ENCODE results near the gene ARNT2. TPM values are rescaled to one million over a fixed set of nuclear protein-coding genes. Genes with fewer than 3 reads are reported as not detected.

Gene ARNT2
- total and polyA plus RNA-seq, 10 of the 15 experiments (the other 5 are each of a cell fraction or from before 2014, with no cell fraction given), result 0.07 to 0.49 (median 0.09) TPM; not detected in 6

GRCh38 chr15:80525853-80526252 is 121.7 kb downstream of the ARNT2 start:
- FAIRE-seq, result no peak
- Histone ChIP-seq H3K27ac (ENCODE audit: control insufficient read depth, insufficient read depth) (no peak overlapping the region), H2AFZ (ENCODE audit: control insufficient read depth, low read depth, low read length) (no peak overlapping the region), H4K20me1 (ENCODE audit: control insufficient read depth, insufficient read depth) (no peaks in the 10 kb centered on the region), H3K9ac (ENCODE audit: control insufficient read depth, insufficient read depth, low read length) (no peak overlapping the region), H3K4me3 (no peak overlapping the region), H3K36me3 (ENCODE audit: control insufficient read depth in 2 of 2, insufficient read depth in 2 of 2, low read length in 1 of 2) (no peaks in the 10 kb centered on the region), H3K79me2 (ENCODE audit: control insufficient read depth, insufficient read depth, low read length) (no peaks in the 10 kb centered on the region), H3K4me1 (ENCODE audit: control insufficient read depth, insufficient read depth, low read length) (no peaks in the 10 kb centered on the region), H3K4me2 (ENCODE audit: control insufficient read depth, insufficient read depth) (no peak overlapping the region), H3K27me3 (replicated peaks in 1 of 2; ENCODE audit: control insufficient read depth in 2 of 2, insufficient read depth in 2 of 2, low read length in 1 of 2) (peaks cover 0 to 4% of the 10 kb centered on the region in 2 experiments; a peak in 3 of 4 replicates), H3K9me3 (replicated peaks; ENCODE audit: control insufficient read depth, insufficient read depth, low read length) (no peaks in the 10 kb centered on the region)
- ChIA-PET POLR2A (no interaction called here), SMC1A (ENCODE audit: uncharacterized antibody, unreplicated experiment) (no interaction called here), RAD21 (ENCODE audit: unreplicated experiment) (no interaction called here), CTCF (no interaction called here)
- ATAC-seq, result no peak
- intact Hi-C loops (cut with micrococcal nuclease; ENCODE audit: unreplicated experiment), result no loop called here
- no peak for DNase-seq (ENCODE audit: low read depth, low spot score)
- BruUV-seq (replicated peaks), result no TSS peak
- TF ChIP-seq PML (IDR thresholded peaks at IDR 0.05; ENCODE audit: low read length) (no peak), EP300 (IDR thresholded peaks at IDR 0.05; ENCODE audit: borderline replicate concordance in 1 of 2, control insufficient read depth in 1 of 2, low read depth in 2 of 2, low read length in 2 of 2) (no peak), CREB1 (IDR thresholded peaks at IDR 0.05; ENCODE audit: low read depth) (no peak)
- 0% methylated on average over 2 of the region's 2 CpGs for WGBS (ENCODE audit: insufficient coverage, insufficient replicate concordance, low lambda C conversion rate, missing lambda C conversion rate)
- in situ Hi-C loops (cut with MboI), result no loop called here

- WGBS (ENCODE audit: insufficient coverage, insufficient replicate concordance, low lambda C conversion rate, missing lambda C conversion rate), result 0% methylated on average over 3 of the region's 3 CpGs
- Histone ChIP-seq H3K27ac (ENCODE audit: control insufficient read depth, insufficient read depth) (no peak overlapping the region), H3K9me3 (replicated peaks; ENCODE audit: control insufficient read depth, insufficient read depth, low read length) (no peaks in the 10 kb centered on the region), H3K36me3 (ENCODE audit: control insufficient read depth in 2 of 2, insufficient read depth in 2 of 2, low read length in 1 of 2) (no peaks in the 10 kb centered on the region), H4K20me1 (ENCODE audit: control insufficient read depth, insufficient read depth) (no peaks in the 10 kb centered on the region), H2AFZ (ENCODE audit: control insufficient read depth, low read depth, low read length) (no peak overlapping the region), H3K4me2 (ENCODE audit: control insufficient read depth, insufficient read depth) (no peak overlapping the region), H3K4me1 (ENCODE audit: control insufficient read depth, insufficient read depth, low read length) (no peaks in the 10 kb centered on the region), H3K27me3 (replicated peaks in 1 of 2; ENCODE audit: control insufficient read depth in 2 of 2, insufficient read depth in 2 of 2, low read length in 1 of 2) (peaks cover 0 to 4% of the 10 kb centered on the region in 2 experiments; a peak in 3 of 4 replicates), H3K4me3 (no peak overlapping the region), H3K9ac (ENCODE audit: control insufficient read depth, insufficient read depth, low read length) (no peak overlapping the region), H3K79me2 (ENCODE audit: control insufficient read depth, insufficient read depth, low read length) (no peaks in the 10 kb centered on the region)
- BruUV-seq (replicated peaks), result no TSS peak
- ChIA-PET CTCF (interaction anchor here (0.7 kb wide), 1 partner anchor 1499 kb away, joined by 3 read pairs; no protein-coding TSS in a partner anchor), SMC1A (ENCODE audit: uncharacterized antibody, unreplicated experiment) (no interaction called here), POLR2A (no interaction called here), RAD21 (ENCODE audit: unreplicated experiment) (no interaction called here)
- DNase-seq (ENCODE audit: low read depth, low spot score) (no peak), ATAC-seq (no peak), FAIRE-seq (no peak)
- intact Hi-C loops (cut with micrococcal nuclease; ENCODE audit: unreplicated experiment), result no loop called here
- TF ChIP-seq NFXL1 (IDR thresholded peaks at IDR 0.05; ENCODE audit: borderline replicate concordance), result no peak
- in situ Hi-C loops (cut with MboI), result no loop called here
Observed at GRCh38 chr15:80526556-80527340, 122.6 kb downstream of the ARNT2 start.

Data from GM12878 (cell line).